Neural progenitor cell (in vitro differentiated cells): Measurements from ENCODE around the gene SBK2.

Source experiments
- CTCF ChIP-seq: fragments of 200-600 bp; sonication (generic); IDR thresholded peaks from 2 replicates; pipeline ENCODE4 v1.5.1; 2017; ENCODE audit warnings: antibody characterized with exemption, mild to moderate bottlenecking
- EZH2 ChIP-seq: fragments of 200-600 bp; sonication (generic); IDR thresholded peaks from 2 replicates; pipeline ENCODE4 v1.6.1; 2017; ENCODE audit warnings: antibody characterized with exemption, mild to moderate bottlenecking, moderate library complexity
- EZH2phosphoT487 ChIP-seq: fragments of 200-600 bp; sonication (generic); IDR thresholded peaks from 2 replicates; pipeline ENCODE4 v1.6.1; 2017; ENCODE audit warnings: antibody characterized with exemption

GRCh38 chr19:55541091-55541490, 4.2 kb upstream of the SBK2 start:
- TF ChIP-seq CTCF = no peak
- no peak for TF ChIP-seq EZH2
- TF ChIP-seq EZH2phosphoT487 = no peak
